C4-2B (cell line): ENCODE results near the gene PAK4.

Source experiments
- ZFX ChIP-seq: fragments of 450-650 bp; IDR thresholded peaks from 2 replicates; pipeline ENCODE4 v1.6.1; 2017
- TF ChIP-seq, protein P1 (sequence below): fragments of 450-650 bp; conservative IDR thresholded peaks from 2 replicates; pipeline ENCODE4 v1.5.1; 2017; ENCODE audit warnings: mild to moderate bottlenecking

- TF ChIP-seq, protein P1, sequence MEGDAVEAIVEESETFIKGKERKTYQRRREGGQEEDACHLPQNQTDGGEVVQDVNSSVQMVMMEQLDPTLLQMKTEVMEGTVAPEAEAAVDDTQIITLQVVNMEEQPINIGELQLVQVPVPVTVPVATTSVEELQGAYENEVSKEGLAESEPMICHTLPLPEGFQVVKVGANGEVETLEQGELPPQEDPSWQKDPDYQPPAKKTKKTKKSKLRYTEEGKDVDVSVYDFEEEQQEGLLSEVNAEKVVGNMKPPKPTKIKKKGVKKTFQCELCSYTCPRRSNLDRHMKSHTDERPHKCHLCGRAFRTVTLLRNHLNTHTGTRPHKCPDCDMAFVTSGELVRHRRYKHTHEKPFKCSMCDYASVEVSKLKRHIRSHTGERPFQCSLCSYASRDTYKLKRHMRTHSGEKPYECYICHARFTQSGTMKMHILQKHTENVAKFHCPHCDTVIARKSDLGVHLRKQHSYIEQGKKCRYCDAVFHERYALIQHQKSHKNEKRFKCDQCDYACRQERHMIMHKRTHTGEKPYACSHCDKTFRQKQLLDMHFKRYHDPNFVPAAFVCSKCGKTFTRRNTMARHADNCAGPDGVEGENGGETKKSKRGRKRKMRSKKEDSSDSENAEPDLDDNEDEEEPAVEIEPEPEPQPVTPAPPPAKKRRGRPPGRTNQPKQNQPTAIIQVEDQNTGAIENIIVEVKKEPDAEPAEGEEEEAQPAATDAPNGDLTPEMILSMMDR = no peak
- no peak for TF ChIP-seq ZFX
Measured at GRCh38 chr19:39183104-39183503, 57.5 kb downstream of the PAK4 start.
